ENCODE results near the gene WAC.
A peak's percentile ranks its signal among the peaks of the same experiment; 100 is the strongest.
"Not testable (repeated sequence)": the region's sequence is repeated elsewhere in the genome, so short reads cannot be mapped to it uniquely, and the experiment has no call there.

WAC gene

GRCh38 chr10:28532337-28533185 is at the start of gene WAC:
Gene WAC, plus strand, starts transcription at chr10:28533118. Its CDS starts 462 bp downstream, at chr10:28533580.
- peak; percentile 24 for TF ChIP-seq CTCF (IDR thresholded peaks at IDR 0.05; ENCODE audit: low read depth, low read length, missing control alignments)
- peak; percentile 84 for DNase-seq (ENCODE audit: low read depth)
- in situ Hi-C loops (cut with HindIII; ENCODE audit: low sequenced_read_pairs): no loop called here

GRCh38 chr10:28489206-28489605 is 43.7 kb upstream of the WAC start:
- in situ Hi-C loops (cut with HindIII; ENCODE audit: low sequenced_read_pairs): no loop called here
- DNase-seq (ENCODE audit: low read depth): no peak
- TF ChIP-seq CTCF (IDR thresholded peaks at IDR 0.05; ENCODE audit: low read depth, low read length, missing control alignments): no peak
- H3K4me3 ChIP-seq (ENCODE audit: low read depth, low read length): no peak overlapping the region

More at GRCh38 chr10:28532337-28533185, at the start of gene WAC:
- peak within 1 kb of the TSS; percentile 69 for H3K4me3 ChIP-seq (ENCODE audit: low read depth, low read length)

- in situ Hi-C loops (cut with HindIII; ENCODE audit: low sequenced_read_pairs); DNase-seq (ENCODE audit: low read depth); H3K4me3 ChIP-seq (ENCODE audit: low read depth, low read length): not testable (repeated sequence)
These were observed 42.6 kb upstream of the WAC start for GRCh38 chr10:28490256-28490865.

- TF ChIP-seq CTCF (IDR thresholded peaks at IDR 0.05; ENCODE audit: low read depth, low read length, missing control alignments): no peak
- in situ Hi-C loops (cut with HindIII; ENCODE audit: low sequenced_read_pairs): no loop called here
- H3K4me3 ChIP-seq (ENCODE audit: low read depth, low read length): no peak overlapping the region
- no peak for DNase-seq (ENCODE audit: low read depth)
These were observed 40.6 kb upstream of the WAC start for GRCh38 chr10:28492116-28492920.

GRCh38 chr10:28494420-28494819 is 38.5 kb upstream of the WAC start:
- in situ Hi-C loops (cut with HindIII; ENCODE audit: low sequenced_read_pairs): no loop called here

GRCh38 chr10:28495084-28495483 is 37.8 kb upstream of the WAC start:
- no peak overlapping the region for H3K4me3 ChIP-seq (ENCODE audit: low read depth, low read length)
- in situ Hi-C loops (cut with HindIII; ENCODE audit: low sequenced_read_pairs): no loop called here
- TF ChIP-seq CTCF (IDR thresholded peaks at IDR 0.05; ENCODE audit: low read depth, low read length, missing control alignments): no peak
- no peak for DNase-seq (ENCODE audit: low read depth)

More at GRCh38 chr10:28494420-28494819, 38.5 kb upstream of the WAC start:
- TF ChIP-seq CTCF (IDR thresholded peaks at IDR 0.05; ENCODE audit: low read depth, low read length, missing control alignments): no peak
- DNase-seq (ENCODE audit: low read depth): no peak
- no peak overlapping the region for H3K4me3 ChIP-seq (ENCODE audit: low read depth, low read length)
